PC-3 (cell line): ENCODE results near the gene ECEL1. TPM values are rescaled to one million over a fixed set of nuclear protein-coding genes. Genes with fewer than 3 reads are reported as not detected.
A peak's percentile ranks its signal among the peaks of the same experiment; 100 is the strongest.

Source experiments
- ATAC-seq: fragments of 200-7000 bp; cut with Tn5 transposase; 2 replicates; pipeline ENCODE4 v1.9.1; 2020; ENCODE audit warnings: mild to moderate bottlenecking, moderate library complexity
- BruUV-seq: library from RNA; stranded (reverse); fragments of 400-500 nt; replicated peaks from 2 replicates; lab custom pipeline; 2021; lab: Mats Ljungman, UMichigan
- CTCF ChIA-PET: fragments of 300-600 bp; sonication (Branson Sonifier 250); formaldehyde crosslinking; loops from one replicate; lab custom pipeline; 2022; ENCODE audit warnings: antibody characterized with exemption; lab: Charles Lee
- POLR2A ChIA-PET: fragments of 300-600 bp; sonication (Branson Sonifier 250); formaldehyde crosslinking; loops from one replicate; lab custom pipeline; 2022; ENCODE audit warnings: antibody characterized with exemption; ENCODE audit not compliant: unreplicated experiment; lab: Charles Lee
- DNase-seq: peaks from one replicate; pipeline ENCODE4 v3.0.0-alpha.2; 2015
- H2AFZ ChIP-seq: fragments of 300-600 bp; sonication (generic); 2 replicates; pipeline ENCODE4 v1.6.0; 2016; ENCODE audit warnings: antibody characterized with exemption, low read length
- H3F3A ChIP-seq: fragments of 300-600 bp; sonication (generic); one replicate; pipeline ENCODE4 v1.6.0; 2017; ENCODE audit warnings: antibody characterized with exemption, low read length, control low read depth, mild to moderate bottlenecking; ENCODE audit not compliant: unreplicated experiment
- H3K27ac ChIP-seq: fragments of 300-600 bp; sonication (generic); 2 replicates; pipeline ENCODE4 v1.5.1; 2016; ENCODE audit warnings: mild to moderate bottlenecking, low read length
- H3K27me3 ChIP-seq: fragments of 300-600 bp; sonication (generic); 2 replicates; pipeline ENCODE4 v1.6.1; 2016; ENCODE audit warnings: low read length, mixed read lengths
- H3K36me3 ChIP-seq: fragments of 300-600 bp; sonication (generic); 2 replicates; pipeline ENCODE4 v1.6.1; 2016; ENCODE audit warnings: low read depth, mixed run types, low read length, mixed read lengths
- H3K4me1 ChIP-seq: fragments of 300-600 bp; sonication (generic); 2 replicates; pipeline ENCODE4 v1.5.1; 2016; ENCODE audit warnings: low read length; ENCODE audit not compliant: insufficient read depth
- H3K4me2 ChIP-seq: fragments of 300-600 bp; sonication (generic); 2 replicates; pipeline ENCODE4 v1.6.0; 2016; ENCODE audit warnings: low read length
- H3K4me3 ChIP-seq: fragments of 300-600 bp; sonication (generic); 2 replicates; pipeline ENCODE4 v1.5.1; 2016; ENCODE audit warnings: mild to moderate bottlenecking, low read length, mixed read lengths
- H3K79me2 ChIP-seq: fragments of 300-600 bp; sonication (generic); 2 replicates; pipeline ENCODE4 v1.6.1; 2017; ENCODE audit warnings: low read length, mixed read lengths
- H3K9ac ChIP-seq: fragments of 300-600 bp; sonication (generic); 2 replicates; pipeline ENCODE4 v1.6.0; 2016; ENCODE audit warnings: mild to moderate bottlenecking, low read length
- H3K9me2 ChIP-seq: fragments of 300-600 bp; sonication (generic); replicated peaks from 2 replicates; pipeline ENCODE4 v1.6.1; 2016; ENCODE audit warnings: mixed run types, low read length, mixed read lengths
- H3K9me3 ChIP-seq: fragments of 300-600 bp; sonication (generic); 2 replicates; pipeline ENCODE4 v1.6.1; 2016; ENCODE audit warnings: low read length, mixed read lengths
- H4K20me1 ChIP-seq: fragments of 300-600 bp; sonication (generic); 2 replicates; pipeline ENCODE4 v1.6.1; 2016; ENCODE audit warnings: low read length, mixed read lengths
- EZH2 ChIP-seq: fragments of 300-600 bp; sonication (generic); IDR thresholded peaks from one replicate; pipeline ENCODE4 v1.6.1; 2017; ENCODE audit warnings: antibody characterized with exemption, mild to moderate bottlenecking, low read length; ENCODE audit not compliant: unreplicated experiment
- EZH2phosphoT487 ChIP-seq: fragments of 300-600 bp; sonication (generic); IDR thresholded peaks from 2 replicates; pipeline ENCODE4 v1.6.1; 2018; ENCODE audit warnings: mild to moderate bottlenecking, antibody characterized with exemption, low read length, borderline replicate concordance
- intact Hi-C: fragments of 100-400 bp; cut with micrococcal nuclease; formaldehyde crosslinking; loops from 2 replicates; pipeline ENCODE4 v1.9.0; 2023
- total RNA-seq: library from RNA; depleted of rRNA; stranded (reverse); fragments of >200 nt; gene quantifications from 2 replicates; pipeline ENCODE4 v1.2.3, GENCODE V29; 2014
- TF ChIP-seq, protein P1 (sequence below): fragments of 300-600 bp; sonication (generic); conservative IDR thresholded peaks from 2 replicates; pipeline ENCODE4 v1.5.1; 2017; ENCODE audit warnings: antibody characterized with exemption, low read depth, mild to moderate bottlenecking, low read length

Gene ECEL1
- total RNA-seq, 1 experiment from 2014 or later: not detected

DNA sequence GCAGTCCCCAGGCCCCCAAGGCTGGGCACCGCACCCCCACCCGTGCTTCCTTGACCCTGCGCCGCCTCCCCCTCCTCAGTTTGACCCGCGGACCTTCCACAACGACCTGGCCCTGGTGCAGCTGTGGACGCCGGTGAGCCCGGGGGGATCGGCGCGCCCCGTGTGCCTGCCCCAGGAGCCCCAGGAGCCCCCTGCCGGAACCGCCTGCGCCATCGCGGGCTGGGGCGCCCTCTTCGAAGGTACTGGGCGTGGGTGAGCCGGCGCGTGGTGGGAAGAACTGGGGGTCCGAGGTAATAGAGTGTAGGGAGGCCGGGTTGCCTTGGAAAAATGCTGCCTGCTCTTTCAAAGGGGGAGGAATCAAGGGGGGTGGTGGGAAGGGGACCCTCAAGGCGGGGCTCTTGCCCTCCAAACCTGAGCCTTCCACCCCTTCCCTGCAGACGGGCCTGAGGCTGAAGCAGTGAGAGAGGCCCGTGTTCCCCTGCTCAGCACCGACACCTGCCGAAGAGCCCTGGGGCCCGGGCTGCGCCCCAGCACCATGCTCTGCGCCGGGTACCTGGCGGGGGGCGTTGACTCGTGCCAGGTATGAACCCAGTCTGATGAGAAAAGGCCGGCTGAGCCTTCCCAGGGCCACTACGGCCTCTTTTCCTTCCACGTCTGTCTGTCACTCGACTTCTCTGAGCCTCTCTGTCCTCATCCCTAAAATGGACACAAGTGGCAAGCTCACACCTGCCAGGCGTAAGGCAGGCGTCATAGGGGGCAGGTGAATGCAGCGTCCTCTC is 35.2 kb upstream of the ECEL1 start:
- Histone ChIP-seq H3K27me3 (peaks cover 26% of the 10 kb centered on the region), H3K4me2 (peak overlapping the region; percentile 70; the same call in 1 of the 2 replicates), H3K9ac (no peak overlapping the region), H3K9me3 (no peaks in the 10 kb centered on the region), H3K79me2 (no peaks in the 10 kb centered on the region), H3K36me3 (no peaks in the 10 kb centered on the region), H3K27ac (no peak overlapping the region), H4K20me1 (no peaks in the 10 kb centered on the region), H3K4me3 (no peak overlapping the region), H3K9me2 (no peaks in the 10 kb centered on the region), H3F3A (no peaks in the 10 kb centered on the region), H2AFZ (no peak overlapping the region), H3K4me1 (no peaks in the 10 kb centered on the region)
- intact Hi-C loops: no loop called here
- CTCF ChIA-PET: no interaction called here
- TF ChIP-seq EZH2phosphoT487 (no peak), EZH2 (no peak)
- TF ChIP-seq, protein P1, sequence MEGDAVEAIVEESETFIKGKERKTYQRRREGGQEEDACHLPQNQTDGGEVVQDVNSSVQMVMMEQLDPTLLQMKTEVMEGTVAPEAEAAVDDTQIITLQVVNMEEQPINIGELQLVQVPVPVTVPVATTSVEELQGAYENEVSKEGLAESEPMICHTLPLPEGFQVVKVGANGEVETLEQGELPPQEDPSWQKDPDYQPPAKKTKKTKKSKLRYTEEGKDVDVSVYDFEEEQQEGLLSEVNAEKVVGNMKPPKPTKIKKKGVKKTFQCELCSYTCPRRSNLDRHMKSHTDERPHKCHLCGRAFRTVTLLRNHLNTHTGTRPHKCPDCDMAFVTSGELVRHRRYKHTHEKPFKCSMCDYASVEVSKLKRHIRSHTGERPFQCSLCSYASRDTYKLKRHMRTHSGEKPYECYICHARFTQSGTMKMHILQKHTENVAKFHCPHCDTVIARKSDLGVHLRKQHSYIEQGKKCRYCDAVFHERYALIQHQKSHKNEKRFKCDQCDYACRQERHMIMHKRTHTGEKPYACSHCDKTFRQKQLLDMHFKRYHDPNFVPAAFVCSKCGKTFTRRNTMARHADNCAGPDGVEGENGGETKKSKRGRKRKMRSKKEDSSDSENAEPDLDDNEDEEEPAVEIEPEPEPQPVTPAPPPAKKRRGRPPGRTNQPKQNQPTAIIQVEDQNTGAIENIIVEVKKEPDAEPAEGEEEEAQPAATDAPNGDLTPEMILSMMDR: no peak
- DNase-seq (no peak), ATAC-seq (0 out of 2 replicates have a peak, but pooled peaks have one; percentile 7)
- no TSS peak for BruUV-seq
- POLR2A ChIA-PET: no interaction called here

DNA sequence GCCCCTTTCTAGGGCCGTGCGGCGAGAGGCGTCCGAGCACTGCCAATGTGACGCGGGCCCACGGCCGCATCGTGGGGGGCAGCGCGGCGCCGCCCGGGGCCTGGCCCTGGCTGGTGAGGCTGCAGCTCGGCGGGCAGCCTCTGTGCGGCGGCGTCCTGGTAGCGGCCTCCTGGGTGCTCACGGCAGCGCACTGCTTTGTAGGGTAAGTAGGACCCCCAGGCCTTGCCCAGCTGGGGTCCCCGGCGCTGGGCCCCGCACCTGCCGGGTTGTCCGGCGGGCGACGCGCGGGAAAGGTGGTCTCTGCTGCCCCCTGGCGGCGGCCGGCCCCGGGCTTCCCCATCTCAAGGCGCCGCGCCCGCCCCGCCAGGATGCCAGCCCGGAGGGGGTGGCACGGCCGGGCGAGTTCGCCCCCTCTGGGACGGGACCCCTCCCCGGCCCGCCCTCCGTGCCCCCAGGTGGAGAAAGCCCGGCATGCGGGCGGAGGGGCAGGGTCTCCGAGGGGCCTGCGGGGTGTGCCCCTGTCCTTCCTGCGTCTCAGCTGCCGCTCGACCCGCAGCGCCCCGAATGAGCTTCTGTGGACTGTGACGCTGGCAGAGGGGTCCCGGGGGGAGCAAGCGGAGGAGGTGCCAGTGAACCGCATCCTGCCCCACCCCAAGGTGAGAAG is 34.5 kb upstream of the ECEL1 start:
- POLR2A ChIA-PET: no interaction called here
- Histone ChIP-seq H3K4me3 (no peak overlapping the region), H3K79me2 (no peaks in the 10 kb centered on the region), H3K4me1 (no peaks in the 10 kb centered on the region), H3F3A (no peaks in the 10 kb centered on the region), H3K9ac (no peak overlapping the region), H2AFZ (no peak overlapping the region), H3K9me3 (no peaks in the 10 kb centered on the region), H3K4me2 (no peak overlapping the region), H3K27ac (no peak overlapping the region), H3K9me2 (no peaks in the 10 kb centered on the region), H3K36me3 (no peaks in the 10 kb centered on the region), H3K27me3 (peaks cover 26% of the 10 kb centered on the region), H4K20me1 (no peaks in the 10 kb centered on the region)
- CTCF ChIA-PET: no interaction called here
- ATAC-seq: peak; percentile 61
- intact Hi-C loops: no loop called here
- peak; percentile 40 for DNase-seq
- BruUV-seq: no TSS peak
- TF ChIP-seq, protein P1: peak; percentile 68
- no peak for TF ChIP-seq EZH2

DNA sequence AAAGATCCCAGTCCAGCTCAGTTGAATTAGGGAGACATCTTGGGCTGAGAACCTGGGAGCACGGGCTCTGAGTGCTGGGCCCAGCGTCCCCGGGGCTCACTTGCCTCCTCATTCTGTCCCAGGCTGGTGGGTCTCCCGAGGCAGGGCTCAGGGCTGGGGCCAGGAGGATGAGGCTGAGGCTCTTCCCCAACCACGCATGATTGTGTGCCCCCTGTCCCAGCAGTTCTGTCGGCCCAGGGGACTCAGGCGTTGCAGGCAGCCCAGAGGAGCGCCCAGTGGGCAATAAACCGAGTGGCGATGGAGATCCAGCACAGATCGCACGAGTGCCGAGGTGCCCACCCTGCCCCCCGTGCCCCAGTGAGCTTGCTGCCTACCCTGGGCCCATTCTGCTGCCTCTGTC is 33.5 kb upstream of the ECEL1 start:
- intact Hi-C loops: no loop called here
- Histone ChIP-seq H3K4me1 (no peaks in the 10 kb centered on the region), H3K27me3 (peaks cover 26% of the 10 kb centered on the region), H3K36me3 (no peaks in the 10 kb centered on the region), H3K79me2 (no peaks in the 10 kb centered on the region), H3F3A (no peaks in the 10 kb centered on the region), H2AFZ (no peak overlapping the region), H3K4me3 (no peak overlapping the region), H3K9ac (no peak overlapping the region), H3K9me2 (no peaks in the 10 kb centered on the region), H4K20me1 (no peaks in the 10 kb centered on the region), H3K4me2 (no peak overlapping the region), H3K27ac (no peak overlapping the region), H3K9me3 (no peaks in the 10 kb centered on the region)
- no peak for DNase-seq
- BruUV-seq: no TSS peak
- POLR2A ChIA-PET: no interaction called here
- no peak for ATAC-seq
- CTCF ChIA-PET: no interaction called here
- TF ChIP-seq EZH2phosphoT487: no peak
- TF ChIP-seq, protein P1: no peak
- no peak for TF ChIP-seq EZH2
